Heart left ventricle (tissue), 16 donors: ENCODE data around the gene KLHL15. TPM values are rescaled to one million over a fixed set of nuclear protein-coding genes. Genes with fewer than 3 reads are reported as not detected.

Experiments
- ATAC-seq, 4 donors: fragments of 200-7000 bp; cut with Tn5 transposase; one replicate each; pipeline ENCODE4 v1.9.1; 2020 to 2022; ENCODE audit warnings: moderate library complexity in 4 of 4, mild to moderate bottlenecking in 3 of 4, moderate number of reproducible peaks in 1 of 4
- DNase-seq, 5 donors: peaks; one replicate each; pipeline ENCODE4 v3.0.0-alpha.2; 2020
- H3K27ac ChIP-seq, 12 donors: fragments of 200-600 bp; sonication (generic) in 4 of 12; one replicate each; pipeline versions ENCODE4 v1.5.0 to v1.8.0; 2016 to 2022; ENCODE audit warnings: mild to moderate bottlenecking in 2 of 12
- H3K27me3 ChIP-seq, 9 donors: fragments of 200-600 bp; sonication (generic) in 2 of 9; one replicate each; pipeline versions ENCODE4 v1.5.1 to v1.8.0; 2016 to 2022; ENCODE audit warnings: mild to moderate bottlenecking in 3 of 9
- H3K36me3 ChIP-seq, 9 donors: fragments of 200-600 bp; sonication (generic) in 2 of 9; one replicate each; pipeline versions ENCODE4 v1.5.0 to v1.8.0; 2018 to 2022; ENCODE audit warnings: mild to moderate bottlenecking in 2 of 9
- H3K4me1 ChIP-seq, 12 donors: fragments of 200-600 bp; sonication (generic) in 4 of 12; one replicate each; pipeline versions ENCODE4 v1.5.0 to v1.8.0; 2016 to 2022; ENCODE audit warnings: mild to moderate bottlenecking in 3 of 12
- H3K4me3 ChIP-seq, 12 donors: fragments of 200-600 bp; sonication (generic) in 4 of 12; one replicate each; pipeline versions ENCODE4 v1.5.0 to v1.8.0; 2017 to 2022; ENCODE audit warnings: mild to moderate bottlenecking in 9 of 12, moderate library complexity in 4 of 12
- H3K9me3 ChIP-seq, 12 donors: fragments of 200-600 bp; sonication (generic) in 4 of 12; one replicate each; pipeline versions ENCODE4 v1.5.0 to v1.8.0; 2016 to 2022; ENCODE audit warnings: mild to moderate bottlenecking in 1 of 12
- POLR2A ChIP-seq, 2 donors: fragments of 450-650 bp; IDR thresholded peaks; one replicate each; pipeline ENCODE4 v1.6.1; 2017; ENCODE audit warnings: antibody characterized with exemption in 2 of 2, mild to moderate bottlenecking in 2 of 2, moderate library complexity in 2 of 2
- WGBS, 4 donors: extraction: QIAGEN DNeasy Blood & Tissue Kit in 2 of 4; methylation state at CpG; one replicate each; pipeline versions ENCODE4 v1.1.5 to v1.1.7; 2013 to 2018; 5-methylcytosine and 5-hydroxymethylcytosine counted together
- intact Hi-C, 10 donors: fragments of 100-400 bp; cut with DNase I; formaldehyde crosslinking; loops; one replicate each; pipeline versions ENCODE4 v1.11.1 to v1.14.2; 2022
- long read RNA-seq, 3 donors: library from polyadenylated mRNA; unstranded; transcript quantifications; one replicate each; pipeline ENCODE4 v2.0.0, GENCODE V29; 2020 to 2021
- polyA plus RNA-seq, 2 donors: library from polyadenylated mRNA; stranded (reverse); fragments of 200-250 nt; gene quantifications; one replicate each; pipeline ENCODE4 v1.2.3, GENCODE V29; 2013
- total RNA-seq, 9 donors: library from RNA; depleted of rRNA in 2 of 9; stranded (reverse); fragments of >200 nt in 2 of 9; fragmentation: NEBNext Ultra II Directional in 3 of 9; extraction: Animal tissue kit (Norgen Biotek cat#: 25700) in 3 of 9; gene quantifications; one replicate each; pipeline versions ENCODE4 v1.1.0 to v1.2.4, GENCODE V29; 2016 to 2023
- TF ChIP-seq, protein P1 (sequence below), 12 donors: fragments of 200-600 bp; sonication (generic) in 4 of 12; IDR thresholded peaks; one replicate each; pipeline versions ENCODE4 v1.5.0 to v1.8.0; 2018 to 2022; ENCODE audit warnings: antibody characterized with exemption in 12 of 12, mild to moderate bottlenecking in 5 of 12
- donor health status: ischemic (EF 13 %, LVEDD 7.1; RV severe dilation, severe dysfunction).
- donor health status: healthy with polysubstance abuse.
- donor health status: DM: no; HTN: yes; CAD: no.
- donor health status: DM: no; HTN: no; CAD: no.
- donor health status: ischemic (EF 25% LVEDD 6.9; RV normal size, moderate dysfunction).
- donor health status: ischemic (EF 25% LVEDD 5.7; RV mildly dilated, moderate dysfunction).
- donor health status: healthy.
- donor health status: DM: yes; HTN: yes; CAD: no.
- donor health status: ischemic (EF 35%, LVEDD 5.7; RV mildly dilated, moderate dysfunction).
- donor health status: nonischemic (EF 11% LVEDD 7.7; RV severe dilation, severe dysfunction).
- donor health status: DM: yes; HTN: yes; CAD: no.
- donor health status: PGD.
- donor health status: ischemic (EF 29% LVEDD 5.4; RV normal size, mild dysfunction).
- donor health status: nonischemic (EF 23%, LVEDD 6.1; RV moderate dilation, normal function).

Gene KLHL15, protein sequence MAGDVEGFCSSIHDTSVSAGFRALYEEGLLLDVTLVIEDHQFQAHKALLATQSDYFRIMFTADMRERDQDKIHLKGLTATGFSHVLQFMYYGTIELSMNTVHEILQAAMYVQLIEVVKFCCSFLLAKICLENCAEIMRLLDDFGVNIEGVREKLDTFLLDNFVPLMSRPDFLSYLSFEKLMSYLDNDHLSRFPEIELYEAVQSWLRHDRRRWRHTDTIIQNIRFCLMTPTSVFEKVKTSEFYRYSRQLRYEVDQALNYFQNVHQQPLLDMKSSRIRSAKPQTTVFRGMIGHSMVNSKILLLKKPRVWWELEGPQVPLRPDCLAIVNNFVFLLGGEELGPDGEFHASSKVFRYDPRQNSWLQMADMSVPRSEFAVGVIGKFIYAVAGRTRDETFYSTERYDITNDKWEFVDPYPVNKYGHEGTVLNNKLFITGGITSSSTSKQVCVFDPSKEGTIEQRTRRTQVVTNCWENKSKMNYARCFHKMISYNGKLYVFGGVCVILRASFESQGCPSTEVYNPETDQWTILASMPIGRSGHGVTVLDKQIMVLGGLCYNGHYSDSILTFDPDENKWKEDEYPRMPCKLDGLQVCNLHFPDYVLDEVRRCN
- total RNA-seq (1 to 10 TPM; 4.1 to 8.4 (median 6.4) TPM), polyA plus RNA-seq (1 to 10 TPM; 1.4 to 2.3 TPM)
- long read RNA-seq, donor 1, partial matches to known transcripts, result 4 of 5 reads
- long read RNA-seq, donor 1, other reads (novel, unspliced or antisense), result 1 of 5 reads
- long read RNA-seq, donor 2, partial matches to known transcripts, result 1 of 1 reads
- long read RNA-seq, donor 2, other reads (novel, unspliced or antisense), result 0 of 1 reads
- long read RNA-seq, donor 3, partial matches to known transcripts, result 3 of 4 reads
- long read RNA-seq, donor 3, other reads (novel, unspliced or antisense), result 1 of 4 reads

DNA sequence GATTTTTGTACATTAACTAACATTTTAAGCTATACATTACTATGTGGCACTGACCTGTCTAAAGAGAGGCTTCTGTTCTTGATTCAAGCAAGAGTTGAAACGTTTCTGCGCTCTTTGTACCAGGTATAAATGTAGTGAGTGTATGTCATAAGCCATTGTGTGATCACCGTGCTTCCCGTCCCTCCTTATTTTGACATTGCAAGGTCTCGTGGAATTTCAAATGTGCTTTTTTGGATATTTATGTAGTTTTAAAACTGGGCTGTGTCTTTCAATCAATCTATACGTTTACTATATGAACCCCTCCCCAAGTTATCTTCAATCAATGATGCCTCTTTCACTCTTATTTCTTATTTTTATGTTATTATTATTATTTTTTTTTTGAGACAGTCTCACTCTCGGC lies at the start of gene KLHL15:
Gene KLHL15 (minus strand): TSS at position 101 of the 400 bp plus-strand sequence. CDS start 20,493 bp downstream, outside the sequence.
- DNase-seq (no peak), ATAC-seq (no peak)
- no peak for TF ChIP-seq POLR2A (IDR thresholded peaks at IDR 0.05)
- TF ChIP-seq, protein P1, sequence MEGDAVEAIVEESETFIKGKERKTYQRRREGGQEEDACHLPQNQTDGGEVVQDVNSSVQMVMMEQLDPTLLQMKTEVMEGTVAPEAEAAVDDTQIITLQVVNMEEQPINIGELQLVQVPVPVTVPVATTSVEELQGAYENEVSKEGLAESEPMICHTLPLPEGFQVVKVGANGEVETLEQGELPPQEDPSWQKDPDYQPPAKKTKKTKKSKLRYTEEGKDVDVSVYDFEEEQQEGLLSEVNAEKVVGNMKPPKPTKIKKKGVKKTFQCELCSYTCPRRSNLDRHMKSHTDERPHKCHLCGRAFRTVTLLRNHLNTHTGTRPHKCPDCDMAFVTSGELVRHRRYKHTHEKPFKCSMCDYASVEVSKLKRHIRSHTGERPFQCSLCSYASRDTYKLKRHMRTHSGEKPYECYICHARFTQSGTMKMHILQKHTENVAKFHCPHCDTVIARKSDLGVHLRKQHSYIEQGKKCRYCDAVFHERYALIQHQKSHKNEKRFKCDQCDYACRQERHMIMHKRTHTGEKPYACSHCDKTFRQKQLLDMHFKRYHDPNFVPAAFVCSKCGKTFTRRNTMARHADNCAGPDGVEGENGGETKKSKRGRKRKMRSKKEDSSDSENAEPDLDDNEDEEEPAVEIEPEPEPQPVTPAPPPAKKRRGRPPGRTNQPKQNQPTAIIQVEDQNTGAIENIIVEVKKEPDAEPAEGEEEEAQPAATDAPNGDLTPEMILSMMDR (IDR thresholded peaks at IDR 0.05), result no peak
- Histone ChIP-seq H3K4me3 (peak within 1 kb of the TSS; percentile 45 to 99 (median 82)), H3K36me3 (no peaks in the 10 kb centered on the region), H3K4me1 (peaks cover 0 to 7% (median 0%) of the 10 kb centered on the region in 12 donors), H3K9me3 (no peaks in the 10 kb centered on the region), H3K27ac (peak within 1 kb of the TSS; percentile 90 to 97 (median 96)), H3K27me3 (peaks cover 0 to 55% (median 0%) of the 10 kb centered on the region in 9 donors)
- 80 to 91% (median 85%) methylated on average over 7 of the region's 7 CpGs for WGBS, 4 donors
- intact Hi-C loops, result loop anchor here in 4 of 10 donors (5.0 to 10.0 kb wide), 3 partner anchors 120 to 242 kb away; partner anchors contain the start of genes APOO (in 3 of the 4), CXorf58 (in 3 of the 4) and SAT1 (in 1 of the 4)

DNA sequence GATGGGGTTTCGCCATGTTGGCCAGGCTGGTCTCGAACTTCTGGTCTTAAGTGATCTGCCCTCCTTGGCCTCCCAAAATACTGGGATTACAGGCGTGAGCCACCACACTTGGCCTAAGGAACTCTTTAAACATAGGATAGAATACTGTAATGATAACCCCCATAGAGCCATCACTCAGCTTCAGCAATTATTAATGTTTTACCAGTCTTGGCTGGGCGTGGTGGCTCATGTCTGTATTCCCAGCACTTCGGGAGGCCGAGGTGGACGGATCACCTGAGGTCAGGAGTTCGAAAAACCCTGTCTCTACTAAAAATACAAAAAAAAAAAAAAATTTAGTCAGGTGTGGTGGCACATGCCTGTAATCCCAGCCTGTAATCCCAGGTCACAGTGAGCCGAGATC lies 42.9 kb upstream of the KLHL15 start:
- WGBS, 4 donors, result 95 to 98% (median 96%) methylated on average over 9 of the region's 9 CpGs

DNA sequence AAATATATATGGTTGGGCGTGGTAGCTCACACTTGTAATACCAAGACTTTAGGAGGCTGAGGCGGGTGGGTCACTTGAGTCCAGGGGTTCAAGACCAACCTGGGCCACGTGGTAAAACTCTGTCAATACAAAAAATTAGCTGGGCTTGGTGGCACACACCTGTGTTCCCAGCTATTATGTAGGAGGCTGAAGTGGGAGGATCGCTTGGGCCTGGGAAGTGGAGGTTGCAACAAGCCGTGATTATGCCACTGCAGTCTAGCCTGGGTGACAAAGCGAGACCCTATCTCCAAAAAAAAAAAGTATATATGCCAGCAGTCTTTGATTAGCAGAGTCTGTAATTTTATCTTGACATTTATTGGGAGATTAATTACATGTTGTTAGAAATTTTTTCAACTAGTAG lies 36.5 kb upstream of the KLHL15 start:
- Histone ChIP-seq H3K27me3 (no peaks in the 10 kb centered on the region), H3K9me3 (no peaks in the 10 kb centered on the region), H3K4me3 (no peak overlapping the region), H3K36me3 (peaks cover 0 to 100% (median 0%) of the 10 kb centered on the region in 9 donors), H3K4me1 (no peaks in the 10 kb centered on the region), H3K27ac (no peak overlapping the region)
- ATAC-seq, result no peak
- WGBS, 4 donors, result 92 to 97% (median 94%) methylated on average over 6 of the region's 6 CpGs
- intact Hi-C loops, result no loop called here
- TF ChIP-seq, protein P1 (IDR thresholded peaks at IDR 0.05), result no peak
- no peak for TF ChIP-seq POLR2A (IDR thresholded peaks at IDR 0.05)
- DNase-seq, result no peak

More for the DNA sequence above, 42.9 kb upstream of the KLHL15 start:
- H3K27ac ChIP-seq, result no peak overlapping the region
- no peaks in the 10 kb centered on the region for H3K27me3 ChIP-seq
- intact Hi-C loops, result no loop called here
- H3K9me3 ChIP-seq, result no peaks in the 10 kb centered on the region
- H3K36me3 ChIP-seq, result peaks cover 0 to 95% (median 46%) of the 10 kb centered on the region in 9 donors
- no peaks in the 10 kb centered on the region for H3K4me1 ChIP-seq
- ATAC-seq (no peak), DNase-seq (no peak)
- no peak overlapping the region for H3K4me3 ChIP-seq
- TF ChIP-seq POLR2A (IDR thresholded peaks at IDR 0.05), result no peak
- TF ChIP-seq, protein P1 (IDR thresholded peaks at IDR 0.05), result no peak
